ENCODE data around the gene UBAP2L.
"Not testable (repeated sequence)": the region's sequence is repeated elsewhere in the genome, so short reads cannot be mapped to it uniquely, and the experiment has no call there.

The UBAP2L gene

GRCh38 chr1:154304664-154305337 lies 84.0 kb downstream of the UBAP2L start:
- no peak for ATAC-seq
- TF ChIP-seq RARB (CRISPR knock-in tag; IDR thresholded peaks at IDR 0.05) (no peak), TOX (CRISPR knock-in tag; IDR thresholded peaks at IDR 0.05; ENCODE audit: borderline replicate concordance) (no peak), GLIS3 (CRISPR knock-in tag; IDR thresholded peaks at IDR 0.05) (no peak), CSRNP3 (CRISPR knock-in tag; IDR thresholded peaks at IDR 0.05) (no peak), ZNF8 (CRISPR knock-in tag; IDR thresholded peaks at IDR 0.05) (no peak), POU6F1 (CRISPR knock-in tag; IDR thresholded peaks at IDR 0.05; ENCODE audit: borderline replicate concordance, low read depth) (no peak), ISL1 (CRISPR knock-in tag; IDR thresholded peaks at IDR 0.05) (no peak), PPARA (CRISPR knock-in tag; IDR thresholded peaks at IDR 0.05; ENCODE audit: borderline replicate concordance) (no peak), PATZ1 (CRISPR knock-in tag; IDR thresholded peaks at IDR 0.05; ENCODE audit: borderline replicate concordance) (no peak), ZC3H10 (CRISPR knock-in tag; IDR thresholded peaks at IDR 0.05) (no peak), ZNF70 (CRISPR knock-in tag; IDR thresholded peaks at IDR 0.05) (no peak), CREB5 (CRISPR knock-in tag; IDR thresholded peaks at IDR 0.05; ENCODE audit: low read depth) (no peak), ZNF565 (CRISPR knock-in tag; conservative IDR thresholded peaks at IDR 0.05; ENCODE audit: low read depth) (no peak)

GRCh38 chr1:154306151-154306550 lies 85.4 kb downstream of the UBAP2L start:
- no peak for ATAC-seq
- no peak for TF ChIP-seq ARNTL (CRISPR knock-in tag; IDR thresholded peaks at IDR 0.05; ENCODE audit: borderline replicate concordance, low read depth)
- no peak for TF ChIP-seq ZNF70 (CRISPR knock-in tag; IDR thresholded peaks at IDR 0.05)
- no peak for TF ChIP-seq CSRNP3 (CRISPR knock-in tag; IDR thresholded peaks at IDR 0.05)

- not testable (repeated sequence) for ATAC-seq
These were observed 87.0 kb downstream of the UBAP2L start for GRCh38 chr1:154307670-154308270.

GRCh38 chr1:154309136-154309535 lies 88.4 kb downstream of the UBAP2L start:
- not testable (repeated sequence) for ATAC-seq

- ATAC-seq: not testable (repeated sequence)
These were observed 91.7 kb downstream of the UBAP2L start for GRCh38 chr1:154312229-154313065.

GRCh38 chr1:154313066-154313356 lies 92.3 kb downstream of the UBAP2L start:
- no peak for ATAC-seq
- TF ChIP-seq RARB (CRISPR knock-in tag; IDR thresholded peaks at IDR 0.05): no peak
- TF ChIP-seq TOX (CRISPR knock-in tag; IDR thresholded peaks at IDR 0.05; ENCODE audit: borderline replicate concordance): no peak
- no peak for TF ChIP-seq ZNF565 (CRISPR knock-in tag; conservative IDR thresholded peaks at IDR 0.05; ENCODE audit: low read depth)
- TF ChIP-seq ZNF70 (CRISPR knock-in tag; IDR thresholded peaks at IDR 0.05): no peak
- no peak for TF ChIP-seq TSHZ2 (CRISPR knock-in tag; IDR thresholded peaks at IDR 0.05)
- no peak for TF ChIP-seq ZFP3 (CRISPR knock-in tag; IDR thresholded peaks at IDR 0.05)
- no peak for TF ChIP-seq CSDC2 (CRISPR knock-in tag; IDR thresholded peaks at IDR 0.05)
- TF ChIP-seq OSR1 (CRISPR knock-in tag; IDR thresholded peaks at IDR 0.05): no peak
- no peak for TF ChIP-seq GLIS3 (CRISPR knock-in tag; IDR thresholded peaks at IDR 0.05)
- no peak for TF ChIP-seq CSRNP3 (CRISPR knock-in tag; IDR thresholded peaks at IDR 0.05)
